AG08396 (cell line): ENCODE results near the gene IFNAR1.
"Not testable (repeated sequence)": the region's sequence is repeated elsewhere in the genome, so short reads cannot be mapped to it uniquely, and the experiment has no call there.

Source experiments
- DNase-seq: peaks from one replicate; pipeline ENCODE4 v3.0.0; 2012; ENCODE audit warnings: low spot score, mixed read lengths

IFNAR1 gene

GRCh38 chr21:33308586-33309490 lies 15.9 kb upstream of the IFNAR1 start:
- DNase-seq: no peak

DNA sequence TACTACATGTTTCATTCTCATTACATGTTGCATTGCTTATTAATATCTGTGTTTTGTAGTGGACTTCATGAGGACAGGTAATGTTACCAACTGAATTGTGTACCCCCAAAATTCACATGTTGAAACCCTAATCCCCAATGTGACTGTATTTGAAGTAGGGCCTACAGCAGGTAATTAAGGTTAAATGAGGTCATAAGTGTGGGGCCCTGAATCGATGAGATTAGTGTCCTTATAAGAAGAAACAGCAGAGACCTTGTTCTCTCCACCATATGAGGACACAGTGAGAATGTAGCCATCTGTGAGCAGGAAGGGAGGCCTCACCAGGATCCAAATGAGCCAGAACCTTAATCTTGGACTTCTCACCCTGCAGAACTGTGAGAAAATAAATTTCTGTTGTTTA lies 15.0 kb upstream of the IFNAR1 start:
- DNase-seq: no peak

GRCh38 chr21:33312121-33312520 lies 12.6 kb upstream of the IFNAR1 start:
- no peak for DNase-seq

DNA sequence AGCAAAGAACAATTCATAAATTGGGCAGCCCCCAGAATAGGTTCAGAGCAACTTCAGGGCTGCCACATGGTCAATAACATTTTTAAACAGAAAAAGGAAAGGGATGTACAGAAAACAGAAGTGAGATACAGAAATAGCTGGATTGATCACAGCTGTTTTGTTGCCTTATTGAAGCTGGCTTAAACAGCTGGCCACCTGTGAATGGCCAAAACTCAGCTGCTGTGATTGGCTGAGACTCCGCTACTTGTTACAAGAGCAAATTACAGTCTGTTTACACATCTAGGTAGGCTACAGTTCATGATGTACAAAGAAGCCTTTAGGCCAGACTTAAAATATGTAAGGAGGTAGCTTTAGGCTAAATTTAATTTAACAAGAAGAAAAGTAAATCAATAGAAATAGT lies 11.6 kb upstream of the IFNAR1 start:
- no peak for DNase-seq

- DNase-seq: no peak
Observed at GRCh38 chr21:33313611-33314010, 11.2 kb upstream of the IFNAR1 start.

DNA sequence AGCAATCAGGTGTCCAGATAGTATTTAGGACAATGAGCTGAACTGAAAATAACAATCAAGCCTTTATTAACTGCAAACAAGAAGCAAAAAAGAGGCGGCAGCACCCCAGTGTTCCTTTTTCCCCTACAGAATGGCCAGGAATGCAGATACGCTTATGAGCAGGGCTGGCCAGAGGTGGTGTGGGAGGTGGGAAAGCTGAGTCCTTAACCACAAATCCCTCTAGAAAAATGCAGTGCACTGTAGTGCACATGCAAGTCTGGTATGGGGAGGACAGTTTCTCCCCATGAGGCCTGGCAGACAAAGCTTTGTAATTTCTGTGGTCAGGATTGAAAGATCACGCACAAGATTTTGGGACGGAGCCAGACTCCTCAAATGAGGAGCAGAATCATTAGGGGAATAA lies 10.7 kb upstream of the IFNAR1 start:
- no peak for DNase-seq

DNA sequence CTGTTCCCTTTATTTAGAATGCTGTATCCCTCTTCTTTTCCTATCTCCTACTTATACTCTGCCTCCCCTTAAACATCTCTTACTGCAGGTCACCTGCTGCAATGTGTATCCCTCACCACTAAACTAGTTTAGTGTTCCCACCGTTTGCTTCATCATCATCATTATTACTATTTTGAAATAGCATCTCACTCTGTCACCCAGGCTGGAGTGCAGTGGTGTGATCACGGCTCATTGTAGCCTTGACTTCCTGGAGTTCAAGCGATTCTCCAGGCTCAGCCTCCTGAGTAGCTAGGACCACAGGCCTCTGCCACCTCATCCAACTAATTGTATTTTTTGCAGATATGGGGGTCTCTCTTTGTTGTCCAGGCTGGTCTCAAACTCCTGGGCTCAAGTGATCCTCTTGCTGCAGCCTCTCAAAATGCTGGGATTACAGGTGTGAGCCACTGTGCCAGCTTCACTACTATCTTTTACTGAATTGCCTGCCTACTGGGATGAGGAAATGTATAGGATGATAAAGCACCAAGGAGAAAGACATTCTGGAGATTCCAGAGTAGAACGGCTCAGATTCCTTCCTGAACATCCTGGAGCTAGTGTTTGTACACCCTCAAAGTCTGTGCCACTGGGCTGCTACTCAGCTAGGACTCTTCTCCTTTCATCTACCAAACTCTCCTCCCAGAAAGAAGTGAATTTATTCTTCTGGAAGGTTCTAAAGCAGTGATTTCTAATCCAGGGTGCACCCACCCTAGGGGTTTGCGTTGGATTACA lies 8.6 kb upstream of the IFNAR1 start:
- no peak for DNase-seq

DNA sequence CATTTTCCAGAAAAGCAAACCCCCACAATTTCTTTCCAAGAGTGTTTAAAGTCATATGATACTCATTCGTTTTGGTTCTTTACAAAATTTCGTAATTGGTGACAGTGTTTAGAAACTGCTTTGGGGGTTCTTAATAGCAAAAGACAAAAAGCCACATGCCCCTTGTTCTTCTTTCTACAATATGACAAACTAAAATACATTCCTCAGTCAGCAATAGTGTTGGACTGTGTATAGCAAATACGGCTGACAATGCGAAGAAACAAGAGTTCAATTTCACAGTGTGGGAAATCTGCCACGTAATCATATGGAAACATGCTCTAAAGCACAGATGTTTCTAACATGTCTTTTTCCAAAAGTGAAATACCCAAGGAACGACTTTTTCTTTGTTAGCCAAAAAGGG lies 7.6 kb upstream of the IFNAR1 start:
- DNase-seq: no peak

- no peak for DNase-seq
Observed at GRCh38 chr21:33317786-33318486, 6.8 kb upstream of the IFNAR1 start.

- not testable (repeated sequence) for DNase-seq
Observed at GRCh38 chr21:33321005-33321404, 3.8 kb upstream of the IFNAR1 start.

GRCh38 chr21:33323610-33324009 lies 1.2 kb upstream of the IFNAR1 start:
- not testable (repeated sequence) for DNase-seq

DNA sequence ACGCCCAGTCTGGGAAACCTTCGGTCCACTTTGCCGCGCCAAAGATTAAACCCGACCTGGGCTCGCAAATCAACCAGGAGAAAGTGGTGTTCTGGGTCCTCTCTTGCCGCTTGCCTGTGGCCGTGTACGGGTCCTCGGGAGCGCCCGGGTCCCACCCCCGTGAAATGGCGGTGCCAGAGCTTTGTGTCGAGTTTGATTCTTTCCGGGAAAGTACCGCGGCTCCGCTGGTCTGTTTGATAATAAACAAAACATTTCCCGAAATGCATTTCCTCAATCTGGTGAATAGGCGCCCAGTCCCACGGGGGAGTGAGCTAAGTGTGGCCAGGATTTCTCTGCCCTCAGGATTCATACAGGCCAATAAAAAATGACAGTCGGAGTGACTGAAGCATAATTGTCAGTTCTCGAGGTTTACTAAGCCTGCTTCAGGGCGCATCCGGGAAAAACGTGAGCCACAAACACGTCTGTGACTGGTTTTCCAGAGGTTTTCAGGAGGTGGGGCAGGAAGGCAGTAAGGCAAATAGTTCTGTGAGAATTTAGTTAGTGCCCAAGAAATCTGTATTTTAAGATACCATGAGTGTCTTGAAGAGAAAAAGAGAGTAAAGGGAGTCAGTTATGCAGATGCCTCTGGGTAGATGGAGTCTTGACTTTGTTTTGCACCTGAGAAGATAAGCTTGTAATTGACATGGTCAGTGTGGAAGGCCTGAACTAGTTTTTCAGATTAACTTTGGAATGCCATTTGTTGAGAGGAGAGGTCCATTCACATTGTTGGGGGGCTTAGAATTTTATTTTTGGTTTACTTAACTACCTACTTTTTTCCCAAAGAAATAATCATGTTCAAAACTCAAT lies 675 bp downstream of the IFNAR1 start:
- DNase-seq: peak; percentile 50

DNA sequence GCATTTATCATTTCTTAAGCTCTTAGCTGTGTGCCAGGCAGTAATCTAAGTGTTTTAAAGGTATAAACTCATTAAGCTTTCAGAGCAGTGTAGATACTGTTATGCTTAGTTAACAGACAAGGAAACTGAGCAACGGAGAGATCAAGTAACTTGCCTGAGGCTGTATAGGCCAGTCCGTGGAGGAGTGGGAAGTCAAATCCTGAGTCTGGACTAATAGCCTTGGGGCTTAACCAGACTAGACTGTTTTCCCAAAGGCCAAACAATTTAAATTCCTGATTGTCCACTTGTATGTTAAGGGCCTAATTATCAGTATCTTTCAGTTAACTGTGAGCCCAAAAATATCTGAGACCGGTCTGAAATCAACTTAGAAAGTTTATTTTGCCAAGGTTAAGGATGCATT lies 2.6 kb downstream of the IFNAR1 start:
- DNase-seq: no peak

GRCh38 chr21:33327792-33328433 lies 3.1 kb downstream of the IFNAR1 start:
- no peak for DNase-seq

DNA sequence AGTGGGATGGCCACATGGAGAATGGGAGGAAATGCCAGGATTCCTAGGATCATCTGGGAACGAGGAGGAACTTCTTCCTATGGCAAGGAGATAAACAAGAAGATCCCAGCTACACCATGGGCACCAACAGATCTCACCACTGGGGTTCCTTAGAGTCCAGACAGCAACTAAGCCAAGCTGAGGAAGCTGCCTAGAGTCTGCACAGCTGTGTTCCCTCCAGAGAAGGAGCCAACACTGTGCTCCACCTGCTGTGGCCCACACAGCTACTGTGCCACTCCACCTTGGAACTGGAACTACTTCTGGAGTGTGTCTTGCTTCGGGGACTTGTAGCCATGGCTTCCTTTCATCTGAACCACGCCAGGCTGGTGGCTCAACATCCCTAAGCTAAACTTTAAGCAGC lies 6.0 kb downstream of the IFNAR1 start:
- DNase-seq: no peak

GRCh38 chr21:33332143-33332542 lies 7.4 kb downstream of the IFNAR1 start:
- DNase-seq: no peak

DNA sequence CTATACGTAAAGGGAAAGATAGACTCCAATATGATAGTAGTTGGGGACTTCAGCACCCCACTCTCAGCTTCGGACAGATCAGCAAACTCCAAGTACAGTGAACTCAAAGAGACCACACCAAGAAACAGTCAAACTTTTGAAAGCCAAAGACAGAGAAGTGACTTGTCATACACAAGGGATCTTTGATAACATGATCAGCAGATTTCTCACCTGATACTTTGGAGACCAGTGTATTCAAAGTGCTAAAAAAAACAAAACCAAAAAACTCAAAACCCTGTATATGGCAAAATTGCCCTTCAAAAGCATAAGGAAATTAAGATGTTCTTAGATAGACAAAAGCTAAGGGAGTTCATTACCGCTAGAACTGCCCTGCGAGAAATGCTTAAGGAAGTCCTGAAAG lies 9.4 kb downstream of the IFNAR1 start:
- no peak for DNase-seq

DNA sequence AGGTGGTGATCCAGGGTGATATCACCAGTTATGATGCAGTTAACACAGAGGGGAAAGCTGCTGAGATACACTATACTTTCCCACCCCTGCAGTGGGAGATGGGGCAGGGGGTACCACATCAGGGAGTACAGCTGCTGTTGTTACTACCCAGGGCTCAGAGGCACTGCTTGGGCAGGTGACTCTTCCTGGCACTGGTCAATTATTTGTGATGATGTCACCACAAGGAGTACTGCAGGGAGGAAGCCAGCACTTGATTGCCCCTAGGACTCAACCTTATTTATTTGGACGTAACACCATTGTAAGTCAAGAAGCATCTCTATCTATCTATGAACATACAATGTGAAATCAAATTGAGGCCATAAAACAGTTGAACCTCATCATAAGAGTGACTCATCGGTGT lies 10.1 kb downstream of the IFNAR1 start:
- no peak for DNase-seq

DNA sequence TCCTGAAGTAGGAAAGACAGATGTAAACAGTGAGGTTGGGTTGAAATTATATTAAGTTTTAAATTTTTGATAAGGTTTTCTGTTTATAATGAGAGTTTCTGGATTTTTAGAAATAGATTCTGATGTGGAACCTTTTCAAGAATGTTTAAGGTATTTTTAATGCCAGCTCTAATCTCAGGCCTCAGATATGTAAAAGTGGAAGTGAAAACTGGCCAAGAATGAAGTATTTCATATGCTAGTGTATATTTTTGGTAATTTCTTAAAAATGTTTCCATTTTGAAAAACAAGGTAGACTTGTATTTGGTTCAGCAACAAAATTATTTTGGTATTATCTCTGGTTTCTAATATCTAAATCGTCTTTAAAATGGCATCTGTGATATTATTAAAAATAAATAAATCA lies 14.4 kb downstream of the IFNAR1 start:
- DNase-seq: no peak

DNA sequence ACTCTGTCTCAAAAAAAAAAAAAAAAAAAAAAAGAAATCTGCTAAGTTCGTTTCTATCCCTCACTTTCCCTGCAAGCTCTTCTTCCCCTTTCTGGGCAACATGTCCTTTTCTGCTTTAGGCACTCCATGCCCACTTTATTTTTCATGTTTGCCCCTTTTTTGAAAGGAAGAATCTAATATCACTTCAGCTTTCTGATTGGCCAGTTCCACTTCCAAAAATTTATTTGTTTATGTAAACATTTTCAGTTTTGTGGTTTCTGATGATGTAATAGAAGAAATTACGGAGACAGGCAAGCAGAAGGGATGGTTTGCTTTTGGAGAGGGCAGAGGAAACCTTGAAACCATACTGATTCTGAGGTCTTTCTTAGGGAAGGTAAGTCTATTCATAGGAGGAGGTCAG lies 15.1 kb downstream of the IFNAR1 start:
- no peak for DNase-seq

DNA sequence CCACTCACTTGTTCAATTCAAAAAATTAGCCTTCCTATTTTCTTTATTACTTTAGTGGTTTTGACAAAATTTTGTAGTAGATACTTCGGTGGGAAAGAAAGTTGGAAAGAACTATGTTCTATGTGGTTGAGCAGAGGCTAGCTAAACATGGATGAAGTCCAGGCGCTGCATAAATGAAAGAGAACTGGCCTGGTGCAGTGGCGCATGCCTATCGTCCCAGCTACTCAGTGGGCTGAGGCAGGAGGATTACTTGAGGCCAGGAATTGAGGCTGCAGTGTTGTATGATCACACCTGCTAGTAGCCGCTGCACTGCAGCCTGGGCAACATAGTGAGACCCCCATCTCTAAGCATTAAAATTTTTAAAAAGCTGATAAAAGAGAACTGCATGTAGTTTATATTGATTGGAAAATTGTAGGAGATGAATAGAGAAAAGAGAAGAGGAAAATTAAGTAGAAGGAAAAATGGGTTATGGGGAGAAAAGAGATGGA lies 21.0 kb downstream of the IFNAR1 start:
- no peak for DNase-seq
